GM13977 (cell line): ENCODE results near the gene ARFRP1.

Experiments
- DNase-seq: peaks from one replicate; pipeline ENCODE4 v3.0.0; 2012; ENCODE audit warnings: low spot score
- in situ Hi-C: fragments of 300-500 bp; cut with MboI; formaldehyde crosslinking; loops from one replicate; pipeline ENCODE4 v1.12.0; 2022; ENCODE audit warnings: low sequenced_read_pairs, low pct_unique_long_range_greater_than_20kb, mixed read lengths, inconsistent platforms; ENCODE audit not compliant: unreplicated experiment
- TF ChIP-seq, protein P1 (sequence below): IDR thresholded peaks from 2 replicates; pipeline ENCODE4 v1.5.1; 2012; ENCODE audit warnings: mild to moderate bottlenecking, control low read depth; ENCODE audit not compliant: insufficient read depth; ENCODE audit errors: extremely low read depth, missing control alignments

Gene ARFRP1

DNA sequence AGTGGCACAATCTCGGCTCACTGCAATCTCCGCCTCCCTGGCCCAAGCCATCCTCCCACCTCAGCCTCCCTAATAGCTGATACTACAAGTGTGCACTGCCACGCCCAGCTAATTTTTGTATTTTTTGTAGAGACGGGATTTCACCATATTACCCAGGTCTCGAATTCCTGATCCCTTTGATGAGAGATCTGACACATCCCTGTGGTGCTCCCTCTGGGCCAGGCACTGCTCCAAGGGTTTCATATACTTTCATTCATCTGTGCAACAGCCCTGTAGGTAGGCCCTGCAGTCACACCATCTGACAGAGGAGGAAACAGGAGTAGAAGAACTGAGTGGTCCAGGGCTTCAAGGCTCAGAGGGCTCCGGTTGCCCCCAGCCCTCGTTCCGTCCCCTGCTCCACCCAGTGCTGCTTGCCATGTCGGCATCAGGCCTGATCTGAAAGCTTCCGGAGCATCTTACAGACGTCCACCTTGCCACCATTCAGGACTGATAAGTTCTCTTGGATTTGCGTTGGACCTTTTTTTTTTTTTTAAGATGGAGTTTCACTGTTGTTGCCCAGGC lies 3.4 kb upstream of the ARFRP1 start:
- in situ Hi-C loops, result no loop called here
- TF ChIP-seq, protein P1, sequence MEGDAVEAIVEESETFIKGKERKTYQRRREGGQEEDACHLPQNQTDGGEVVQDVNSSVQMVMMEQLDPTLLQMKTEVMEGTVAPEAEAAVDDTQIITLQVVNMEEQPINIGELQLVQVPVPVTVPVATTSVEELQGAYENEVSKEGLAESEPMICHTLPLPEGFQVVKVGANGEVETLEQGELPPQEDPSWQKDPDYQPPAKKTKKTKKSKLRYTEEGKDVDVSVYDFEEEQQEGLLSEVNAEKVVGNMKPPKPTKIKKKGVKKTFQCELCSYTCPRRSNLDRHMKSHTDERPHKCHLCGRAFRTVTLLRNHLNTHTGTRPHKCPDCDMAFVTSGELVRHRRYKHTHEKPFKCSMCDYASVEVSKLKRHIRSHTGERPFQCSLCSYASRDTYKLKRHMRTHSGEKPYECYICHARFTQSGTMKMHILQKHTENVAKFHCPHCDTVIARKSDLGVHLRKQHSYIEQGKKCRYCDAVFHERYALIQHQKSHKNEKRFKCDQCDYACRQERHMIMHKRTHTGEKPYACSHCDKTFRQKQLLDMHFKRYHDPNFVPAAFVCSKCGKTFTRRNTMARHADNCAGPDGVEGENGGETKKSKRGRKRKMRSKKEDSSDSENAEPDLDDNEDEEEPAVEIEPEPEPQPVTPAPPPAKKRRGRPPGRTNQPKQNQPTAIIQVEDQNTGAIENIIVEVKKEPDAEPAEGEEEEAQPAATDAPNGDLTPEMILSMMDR, result no peak
- no peak for DNase-seq

DNA sequence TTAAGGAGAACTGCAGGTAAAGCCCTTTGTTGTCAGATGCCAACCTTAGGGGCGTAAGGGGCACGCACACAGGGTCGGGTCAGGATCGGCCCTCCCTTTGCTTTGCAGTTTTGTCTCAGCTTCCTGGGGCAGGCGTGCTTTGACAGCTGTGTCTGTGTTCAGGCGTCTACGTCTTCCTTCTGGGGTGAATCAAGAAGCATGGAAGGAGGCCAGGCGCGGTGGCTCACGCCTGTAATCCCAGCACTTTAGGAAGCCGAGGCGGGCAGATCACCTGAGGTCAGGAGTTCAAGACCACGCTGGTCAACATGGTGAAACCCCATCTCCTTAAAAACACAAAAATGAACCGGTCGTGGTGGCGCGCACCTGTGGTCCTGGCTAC lies 1.4 kb upstream of the ARFRP1 start:
- in situ Hi-C loops, result loop anchor here (5.0 kb wide), 1 partner anchor 148 kb away; no protein-coding TSS in a partner anchor
- TF ChIP-seq, protein P1, result no peak
- DNase-seq, result no peak

DNA sequence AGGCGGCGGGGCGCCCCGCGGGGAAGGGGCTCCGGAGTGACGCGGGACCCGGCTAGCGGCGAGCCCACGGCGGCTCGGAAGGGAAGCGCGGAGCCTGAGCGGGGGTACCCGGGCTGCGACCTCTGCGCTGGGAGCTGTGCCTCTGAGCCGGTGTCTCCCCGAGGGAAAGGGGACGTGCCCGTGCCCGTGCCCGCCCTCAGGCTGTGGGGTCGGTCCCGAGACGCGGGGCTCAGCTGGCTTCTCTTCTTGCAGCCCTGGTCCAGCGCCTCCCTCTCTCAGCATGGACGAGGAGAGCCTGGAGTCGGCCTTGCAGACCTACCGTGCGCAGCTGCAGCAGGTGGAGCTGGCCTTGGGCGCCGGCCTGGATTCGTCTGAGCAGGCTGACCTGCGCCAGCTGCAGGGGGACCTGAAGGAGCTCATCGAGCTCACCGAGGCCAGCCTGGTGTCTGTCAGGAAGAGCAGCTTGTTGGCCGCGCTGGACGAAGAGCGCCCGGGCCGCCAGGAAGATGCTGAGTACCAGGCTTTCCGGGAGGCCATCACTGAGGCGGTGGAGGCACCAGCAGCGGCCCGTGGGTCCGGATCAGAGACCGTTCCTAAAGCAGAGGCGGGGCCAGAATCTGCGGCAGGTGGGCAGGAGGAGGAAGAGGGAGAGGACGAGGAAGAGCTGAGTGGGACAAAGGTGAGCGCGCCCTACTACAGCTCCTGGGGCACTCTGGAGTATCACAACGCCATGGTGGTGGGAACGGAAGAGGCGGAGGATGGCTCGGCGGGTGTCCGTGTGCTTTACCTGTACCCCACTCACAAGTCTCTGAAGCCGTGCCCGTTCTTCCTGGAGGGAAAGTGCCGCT lies 749 bp upstream of the ARFRP1 start:
- TF ChIP-seq, protein P1, result no peak
- in situ Hi-C loops, result loop anchor here (5.0 kb wide), 1 partner anchor 149 kb away; no protein-coding TSS in a partner anchor
- DNase-seq, result no peak

DNA sequence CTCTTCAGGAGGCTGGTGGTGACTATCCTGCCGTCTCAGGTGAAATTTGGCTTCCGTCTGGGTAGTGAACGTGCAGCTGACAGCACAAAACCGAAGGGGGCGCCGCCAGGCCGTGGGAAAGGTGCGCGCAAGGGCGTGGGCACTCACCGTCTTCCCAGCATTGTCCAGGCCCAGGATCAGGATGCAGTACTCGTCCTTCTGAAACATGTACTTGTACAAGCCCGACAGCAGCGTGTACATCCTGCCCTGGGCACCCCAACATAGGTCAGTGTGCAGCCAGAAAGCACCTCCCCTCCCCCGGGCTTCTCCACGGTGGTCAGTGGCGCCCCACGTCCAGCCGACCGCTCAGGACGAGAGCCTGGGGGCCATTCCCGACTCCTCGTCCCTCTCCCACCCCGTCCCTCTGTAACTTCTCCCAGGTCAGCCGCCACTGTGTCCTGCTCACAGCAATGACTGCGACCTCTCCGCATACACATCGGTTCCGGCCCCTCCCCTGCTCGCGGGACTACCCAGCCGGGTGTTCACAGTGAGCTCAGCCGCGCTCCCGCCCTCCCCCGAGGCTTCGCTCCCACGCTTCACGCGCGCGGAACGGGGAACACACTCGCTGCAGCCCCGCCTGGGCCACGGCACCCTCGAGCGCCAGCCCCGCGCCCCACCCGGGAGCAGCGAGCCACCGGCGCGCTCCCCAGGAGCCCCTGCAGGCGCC lies 771 bp downstream of the ARFRP1 start:
- DNase-seq, result peak; percentile 76
- in situ Hi-C loops, result loop anchor here (5.0 kb wide), 1 partner anchor 150 kb away; no protein-coding TSS in a partner anchor
- TF ChIP-seq, protein P1, result peak; percentile 90

DNA sequence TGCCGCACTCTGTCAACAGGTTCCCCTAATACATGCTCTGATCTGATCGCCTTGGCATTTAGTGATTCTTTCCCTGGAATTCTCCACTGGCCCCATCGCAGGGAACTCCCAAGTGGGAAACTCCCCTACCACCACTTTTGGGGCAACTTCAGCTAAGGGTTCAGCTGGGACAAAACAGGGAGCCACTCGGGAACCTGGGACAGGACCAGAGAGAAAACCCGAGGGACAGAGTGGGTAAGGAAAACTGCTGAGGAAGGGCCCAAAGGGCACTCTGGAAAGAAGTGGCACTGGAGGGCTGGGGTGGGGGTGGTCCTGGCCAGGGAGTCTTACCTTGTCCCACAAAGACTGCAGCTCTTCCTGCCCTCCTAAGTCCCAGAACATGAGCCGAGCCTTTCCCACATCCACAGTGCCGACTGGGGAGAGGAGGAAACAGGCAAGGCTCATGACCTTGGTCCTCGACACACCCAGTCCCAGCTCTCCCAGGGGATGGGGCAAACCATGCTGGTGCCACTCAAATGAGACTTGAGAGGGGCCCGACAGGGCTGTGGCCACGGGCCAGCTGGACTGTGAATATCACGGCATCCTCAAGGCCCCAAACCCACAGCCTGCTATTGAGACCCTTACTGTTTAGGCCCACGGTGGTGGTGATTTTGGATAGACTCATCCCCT lies 1.6 kb downstream of the ARFRP1 start:
- TF ChIP-seq, protein P1, result no peak
- DNase-seq, result peak; percentile 7
- in situ Hi-C loops, result loop anchor here (5.0 kb wide), 1 partner anchor 151 kb away; no protein-coding TSS in a partner anchor
